Measurements from ENCODE around the gene LMNB1. TPM values are rescaled to one million over a fixed set of nuclear protein-coding genes. Genes with fewer than 3 reads are reported as not detected.
A peak's percentile ranks its signal among the peaks of the same experiment; 100 is the strongest.
"Not testable (repeated sequence)": the region's sequence is repeated elsewhere in the genome, so short reads cannot be mapped to it uniquely, and the experiment has no call there.

The LMNB1 gene
- total RNA-seq, 2 donors from 2014 or later: 1.3 to 2.0 TPM

DNA sequence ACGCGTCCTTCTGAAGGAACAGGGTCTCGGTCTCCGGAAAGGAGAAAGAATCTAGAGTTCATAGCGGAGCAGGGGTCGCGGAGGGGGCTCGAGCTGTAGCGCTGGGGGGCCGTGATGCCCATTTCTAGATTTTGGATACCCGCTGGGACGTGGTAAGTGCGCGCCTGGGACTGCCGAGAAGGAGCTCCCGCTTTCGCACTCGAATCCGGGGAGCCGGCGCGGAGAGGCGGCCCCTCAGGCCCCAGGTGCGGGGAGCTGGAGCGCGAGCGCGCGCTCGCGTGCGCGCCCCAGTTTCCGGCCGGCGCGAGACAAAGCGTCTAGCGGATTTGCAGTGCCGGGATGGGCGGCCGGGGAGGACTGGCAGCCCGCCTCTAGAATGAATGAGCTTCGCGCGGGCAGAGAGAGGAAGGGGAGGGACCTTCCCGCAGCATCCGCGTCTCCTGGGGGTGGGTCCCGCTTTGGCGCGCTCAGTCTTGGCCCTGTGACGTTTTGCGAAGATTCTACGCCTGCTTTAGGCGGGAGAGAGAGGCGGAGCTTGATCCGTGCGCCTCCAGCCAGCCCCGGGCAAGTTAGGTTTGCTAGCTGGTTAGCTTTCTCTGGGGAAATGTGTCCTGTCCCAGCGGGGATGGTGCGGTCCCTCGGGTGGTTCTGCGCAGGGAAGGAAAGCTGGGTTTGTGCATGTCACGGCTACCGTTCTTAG is 1.2 kb downstream of the LMNB1 start:
- peak overlapping the region; percentile 63 to 70 for H3K4me3 ChIP-seq
- no peaks in the 10 kb centered on the region for H3K27me3 ChIP-seq
- intact Hi-C loops (cut with DNase I): no loop called here
- H3K36me3 ChIP-seq (replicated peaks in 1 of 2; ENCODE audit: insufficient read depth in 1 of 2, low read depth in 2 of 2): no peaks in the 10 kb centered on the region
- 0% methylated on average over 63 of the region's 66 CpGs; no CpG with 5 or more reads in 1 of the 2 donors for WGBS, 2 donors
- DNase-seq (peak; percentile 64 to 84 (median 73)), ATAC-seq (peak; percentile 15)
- peaks cover 13% of the 10 kb centered on the region for H3K4me1 ChIP-seq
- H3K9me3 ChIP-seq: no peaks in the 10 kb centered on the region
- TF ChIP-seq POLR2A (IDR thresholded peaks at IDR 0.05): peak in 1 of 3 donors; percentile 15
- TF ChIP-seq, protein P1, sequence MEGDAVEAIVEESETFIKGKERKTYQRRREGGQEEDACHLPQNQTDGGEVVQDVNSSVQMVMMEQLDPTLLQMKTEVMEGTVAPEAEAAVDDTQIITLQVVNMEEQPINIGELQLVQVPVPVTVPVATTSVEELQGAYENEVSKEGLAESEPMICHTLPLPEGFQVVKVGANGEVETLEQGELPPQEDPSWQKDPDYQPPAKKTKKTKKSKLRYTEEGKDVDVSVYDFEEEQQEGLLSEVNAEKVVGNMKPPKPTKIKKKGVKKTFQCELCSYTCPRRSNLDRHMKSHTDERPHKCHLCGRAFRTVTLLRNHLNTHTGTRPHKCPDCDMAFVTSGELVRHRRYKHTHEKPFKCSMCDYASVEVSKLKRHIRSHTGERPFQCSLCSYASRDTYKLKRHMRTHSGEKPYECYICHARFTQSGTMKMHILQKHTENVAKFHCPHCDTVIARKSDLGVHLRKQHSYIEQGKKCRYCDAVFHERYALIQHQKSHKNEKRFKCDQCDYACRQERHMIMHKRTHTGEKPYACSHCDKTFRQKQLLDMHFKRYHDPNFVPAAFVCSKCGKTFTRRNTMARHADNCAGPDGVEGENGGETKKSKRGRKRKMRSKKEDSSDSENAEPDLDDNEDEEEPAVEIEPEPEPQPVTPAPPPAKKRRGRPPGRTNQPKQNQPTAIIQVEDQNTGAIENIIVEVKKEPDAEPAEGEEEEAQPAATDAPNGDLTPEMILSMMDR (IDR thresholded peaks at IDR 0.05): no peak
- H3K27ac ChIP-seq: peak overlapping the region; percentile 88 to 98 (median 94)

DNA sequence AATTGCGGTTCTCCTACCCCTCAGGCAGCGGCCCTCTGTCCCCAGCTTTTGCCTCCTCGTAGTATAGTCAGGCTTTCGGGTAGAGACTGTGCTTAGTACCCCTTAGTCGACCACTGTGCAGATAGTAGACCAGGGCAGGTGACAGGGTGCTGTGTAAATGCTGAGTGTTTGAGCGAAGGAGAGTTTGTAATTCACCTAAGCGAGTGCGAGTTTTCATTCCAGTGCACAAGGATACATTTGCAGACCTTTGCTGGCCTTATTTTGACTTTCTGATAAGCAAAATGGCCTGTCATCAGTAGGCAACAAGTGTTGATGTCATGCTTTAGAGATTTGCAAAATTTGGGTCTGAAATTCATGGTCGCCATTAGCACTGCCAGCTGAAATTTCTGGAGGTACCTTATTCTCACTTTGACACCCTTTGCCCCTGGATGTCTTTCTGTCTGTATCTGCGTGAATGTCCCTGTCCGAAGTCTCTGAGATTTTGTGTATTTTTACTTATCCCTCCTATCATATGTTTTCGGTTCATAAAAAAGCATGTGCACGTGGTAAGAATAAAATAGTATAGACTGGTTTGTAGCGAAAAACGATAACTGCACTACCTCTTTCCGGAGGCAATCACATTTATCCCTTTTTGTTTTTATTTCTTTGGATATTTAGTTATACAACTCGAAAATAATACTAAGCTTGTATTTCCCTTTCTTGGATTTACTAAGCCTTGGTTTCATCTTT is 1.9 kb downstream of the LMNB1 start:
- DNase-seq (no peak), ATAC-seq (no peak)
- TF ChIP-seq, protein P1 (IDR thresholded peaks at IDR 0.05): no peak
- no peak for TF ChIP-seq POLR2A (IDR thresholded peaks at IDR 0.05)
- Histone ChIP-seq H3K27ac (peak overlapping the region in 3 of 4 donors; percentile 94 to 98 (median 94)), H3K9me3 (no peaks in the 10 kb centered on the region), H3K4me1 (peaks cover 13% of the 10 kb centered on the region), H3K27me3 (no peaks in the 10 kb centered on the region), H3K4me3 (peak overlapping the region in 1 of 2 donors; percentile 70), H3K36me3 (replicated peaks in 1 of 2; ENCODE audit: insufficient read depth in 1 of 2, low read depth in 2 of 2) (no peaks in the 10 kb centered on the region)
- 32 to 38% methylated on average over 13 to 17 of the region's 17 CpGs for WGBS, 2 donors
- intact Hi-C loops (cut with DNase I): no loop called here

DNA sequence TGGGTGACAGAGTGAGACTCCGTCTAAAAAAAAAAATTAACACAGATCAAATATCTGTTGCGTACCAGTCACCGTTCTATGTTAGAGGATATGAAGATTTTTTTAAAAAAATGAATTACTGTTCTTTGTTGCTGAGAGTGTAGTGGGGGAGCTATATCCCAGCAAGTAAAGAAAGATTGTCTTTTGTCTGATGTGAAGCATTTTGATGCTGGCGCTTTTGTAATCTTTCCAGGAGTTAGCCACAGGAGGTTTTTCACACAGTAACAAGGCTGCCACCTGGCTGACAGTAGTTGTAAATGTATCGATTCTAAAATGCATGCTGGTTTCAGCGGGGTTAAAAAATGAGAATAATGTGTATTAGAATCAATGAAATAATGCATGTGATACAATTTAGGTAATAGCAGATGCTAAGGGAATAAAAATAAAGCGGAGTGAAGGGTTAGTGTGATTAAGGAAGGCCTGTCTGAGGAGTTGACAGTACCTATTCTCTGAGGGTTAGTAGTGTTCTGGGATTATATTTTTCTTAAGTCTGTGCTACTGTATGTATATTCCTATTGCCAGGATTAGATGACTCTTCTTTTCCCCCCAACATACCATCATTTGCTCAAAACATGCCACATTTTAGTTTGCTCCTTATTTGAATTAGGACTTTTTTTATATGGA is 3.4 kb downstream of the LMNB1 start:
- H3K4me3 ChIP-seq: no peak overlapping the region
- TF ChIP-seq POLR2A (IDR thresholded peaks at IDR 0.05): no peak
- TF ChIP-seq, protein P1 (IDR thresholded peaks at IDR 0.05): peak; percentile 26 to 78 (median 67)
- intact Hi-C loops (cut with DNase I): loop anchor here (5.0 kb wide), 1 partner anchor 98 kb away; no protein-coding TSS in a partner anchor
- 25 to 27% methylated on average over 7 of the region's 7 CpGs for WGBS, 2 donors
- H3K36me3 ChIP-seq (replicated peaks in 1 of 2; ENCODE audit: insufficient read depth in 1 of 2, low read depth in 2 of 2): no peaks in the 10 kb centered on the region
- peaks cover 13% of the 10 kb centered on the region for H3K4me1 ChIP-seq
- H3K9me3 ChIP-seq: no peaks in the 10 kb centered on the region
- ATAC-seq (no peak), DNase-seq (peak; percentile 44 to 61 (median 52))
- no peak overlapping the region for H3K27ac ChIP-seq
- H3K27me3 ChIP-seq: no peaks in the 10 kb centered on the region

DNA sequence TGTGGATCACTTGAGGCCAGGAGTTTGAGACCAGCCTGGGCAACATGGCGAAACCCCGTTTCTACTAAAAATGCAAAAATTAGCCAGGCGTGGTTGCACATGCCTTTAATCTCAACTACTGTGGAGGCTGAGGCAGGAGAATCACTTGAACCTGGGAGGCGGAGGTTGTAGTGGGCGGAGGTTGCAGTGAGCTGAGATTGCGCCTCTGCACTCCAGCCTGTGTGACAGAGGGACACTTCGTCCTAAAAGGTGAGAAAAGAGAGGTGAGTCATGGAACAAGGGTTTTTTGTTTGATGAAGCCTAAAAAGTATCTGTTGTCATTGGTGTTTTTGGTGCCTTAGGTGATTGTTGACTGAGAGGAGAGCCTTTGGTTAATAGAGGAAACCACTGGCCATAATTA is 11.5 kb downstream of the LMNB1 start:
- H3K9me3 ChIP-seq; H3K4me3 ChIP-seq; H3K4me1 ChIP-seq; H3K27me3 ChIP-seq; intact Hi-C loops (cut with DNase I); ATAC-seq; DNase-seq; H3K27ac ChIP-seq; H3K36me3 ChIP-seq (replicated peaks in 1 of 2; ENCODE audit: insufficient read depth in 1 of 2, low read depth in 2 of 2): not testable (repeated sequence)
- 90 to 94% methylated on average over 6 to 7 of the region's 7 CpGs for WGBS, 2 donors

DNA sequence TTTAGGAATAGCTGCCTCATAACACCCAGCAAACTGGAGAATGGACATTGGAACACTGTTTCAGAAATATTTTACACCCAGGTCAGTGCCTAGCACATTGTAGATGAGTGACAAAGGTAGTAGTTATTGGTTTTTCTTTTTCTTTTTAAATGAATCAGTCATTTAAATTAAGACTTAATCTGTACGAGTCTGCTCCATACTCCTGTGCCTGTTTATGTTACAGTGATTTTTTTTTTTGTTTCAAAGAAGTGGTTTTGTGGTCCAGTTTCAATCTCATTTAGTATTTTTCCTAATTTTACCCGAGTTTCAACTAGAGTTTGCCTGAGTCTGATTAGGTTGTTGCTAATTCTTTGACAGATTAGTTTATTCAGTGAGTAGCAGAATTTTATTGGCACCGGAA is 16.2 kb downstream of the LMNB1 start:
- intact Hi-C loops (cut with DNase I): no loop called here

DNA sequence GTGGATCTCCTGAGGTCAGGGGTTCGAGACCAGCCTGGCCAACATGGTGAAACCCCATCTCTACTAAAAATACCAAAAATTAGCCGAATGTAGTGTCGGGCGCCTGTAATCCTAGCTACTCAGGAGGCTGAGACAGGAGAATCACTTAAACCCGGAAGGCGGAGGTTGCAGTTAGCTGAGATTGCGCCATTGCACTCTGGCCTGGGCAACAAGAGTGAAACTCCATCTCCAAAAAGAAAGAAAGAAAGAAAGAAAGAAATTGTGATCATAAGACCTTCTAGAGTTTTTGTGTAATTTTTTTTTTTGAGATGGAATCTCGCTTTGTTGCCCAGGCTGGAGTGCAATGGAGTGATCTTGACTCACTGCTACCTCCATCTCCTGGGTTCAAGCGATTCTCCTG is 16.7 kb downstream of the LMNB1 start:
- H3K27ac ChIP-seq; H3K4me3 ChIP-seq; H3K4me1 ChIP-seq; ATAC-seq; DNase-seq; H3K9me3 ChIP-seq; H3K36me3 ChIP-seq (replicated peaks in 1 of 2; ENCODE audit: insufficient read depth in 1 of 2, low read depth in 2 of 2); intact Hi-C loops (cut with DNase I); H3K27me3 ChIP-seq: not testable (repeated sequence)
- 86 to 93% methylated on average over 9 of the region's 9 CpGs for WGBS, 2 donors

More for the DNA sequence above, 16.2 kb downstream of the LMNB1 start:
- no peak overlapping the region for H3K27ac ChIP-seq
- H3K36me3 ChIP-seq (replicated peaks in 1 of 2; ENCODE audit: insufficient read depth in 1 of 2, low read depth in 2 of 2): no peaks in the 10 kb centered on the region
- ATAC-seq (no peak), DNase-seq (no peak)
- WGBS, 2 donors: 76 to 77% methylated on average over 3 of the region's 3 CpGs
- no peak overlapping the region for H3K4me3 ChIP-seq
- no peaks in the 10 kb centered on the region for H3K9me3 ChIP-seq
- TF ChIP-seq, protein P1 (IDR thresholded peaks at IDR 0.05): no peak
- no peak for TF ChIP-seq POLR2A (IDR thresholded peaks at IDR 0.05)
- no peaks in the 10 kb centered on the region for H3K4me1 ChIP-seq
- H3K27me3 ChIP-seq: no peaks in the 10 kb centered on the region
